Stimulated activated CD8-positive, alpha-beta memory T cell treated with anti-CD3 and anti-CD28 coated beads, Interleukin-15, amount 100 ng/mL, for 48 hours (primary cell): Measurements from ENCODE around the gene C1orf122.

Source experiments
- DNase-seq, 2 donors: peaks; one replicate each; pipeline ENCODE4 v3.0.0-alpha.2; 2020; ENCODE audit warnings: low read depth in 2 of 2

The C1orf122 gene

DNA sequence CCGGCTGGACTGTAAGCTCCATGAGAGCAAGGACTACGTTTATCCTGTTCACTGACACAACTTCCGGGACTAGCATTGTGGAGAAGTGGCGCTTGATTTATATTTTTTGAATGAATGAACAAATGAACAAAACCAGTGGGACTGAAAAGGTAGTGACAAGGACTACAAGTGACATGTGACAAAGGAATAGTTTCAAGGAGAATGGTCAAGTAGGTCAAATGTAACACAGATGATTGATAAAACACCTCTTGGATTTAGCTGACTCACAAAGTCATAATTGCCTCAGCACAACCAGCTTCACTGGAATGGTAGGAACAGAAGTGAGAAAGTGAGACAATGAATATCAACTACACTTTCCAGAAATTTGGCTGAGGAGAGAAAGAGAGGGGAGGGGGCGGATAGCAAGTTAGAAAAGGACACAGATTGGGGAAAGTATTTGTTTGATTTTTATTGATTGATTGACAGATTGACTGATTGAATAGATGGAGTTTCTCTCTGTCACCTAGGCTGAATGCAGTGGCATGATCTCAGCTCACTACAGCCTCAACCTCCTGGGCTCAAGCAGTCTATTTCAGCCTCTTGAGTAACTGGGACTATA is 37.6 kb downstream of the C1orf122 start:
- DNase-seq, result no peak

DNA sequence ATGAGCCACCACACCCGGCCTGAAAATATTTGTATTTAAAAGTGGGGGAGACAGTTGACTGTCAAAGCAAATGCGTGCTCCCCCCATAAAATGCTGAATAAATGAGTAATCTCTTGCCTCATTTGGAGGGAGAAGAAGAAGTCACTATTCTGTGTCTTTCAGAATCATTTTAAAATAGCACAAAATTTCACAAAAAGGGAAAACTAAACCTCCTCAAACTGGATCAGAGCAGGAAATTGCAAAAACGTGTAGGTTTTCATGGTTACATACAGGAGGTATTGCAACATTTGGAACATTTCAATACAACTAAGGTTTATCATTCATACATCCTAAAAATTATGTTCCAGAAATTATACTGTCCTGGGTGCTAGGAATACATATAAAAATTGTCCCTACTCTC is 38.2 kb downstream of the C1orf122 start:
- DNase-seq, result no peak

DNA sequence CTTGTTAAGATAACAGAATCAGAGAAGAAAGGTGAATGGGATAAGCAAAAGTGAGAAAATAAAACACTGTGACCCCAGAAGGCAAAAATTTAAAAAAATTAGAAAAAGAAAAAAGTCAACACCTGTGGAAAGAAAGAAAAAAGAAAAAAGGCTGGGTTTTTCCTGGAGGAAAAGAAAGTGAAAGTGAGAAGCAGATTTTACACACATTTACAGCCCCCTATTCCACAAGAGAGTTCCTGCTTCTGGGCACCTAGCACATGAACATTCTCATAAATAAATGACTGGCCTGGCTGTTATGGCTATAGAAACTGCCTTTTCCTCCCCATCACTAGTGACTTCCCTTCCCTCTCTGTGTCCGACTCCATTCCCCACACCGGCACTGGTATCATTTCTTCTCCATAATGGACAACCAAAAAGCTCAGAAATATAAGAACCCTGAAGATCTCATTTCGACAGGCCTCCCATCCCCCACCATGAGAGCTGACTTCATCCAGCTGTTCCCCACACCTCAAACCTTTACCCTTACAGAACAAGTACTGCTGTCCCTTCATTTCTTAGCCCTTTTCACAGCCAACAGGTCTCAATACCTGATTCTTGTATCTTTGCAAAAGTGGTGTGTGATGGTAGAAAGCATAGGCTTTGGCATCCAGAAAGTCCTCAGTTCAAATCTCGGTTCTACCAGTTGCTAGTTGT is 39.2 kb downstream of the C1orf122 start:
- no peak for DNase-seq

DNA sequence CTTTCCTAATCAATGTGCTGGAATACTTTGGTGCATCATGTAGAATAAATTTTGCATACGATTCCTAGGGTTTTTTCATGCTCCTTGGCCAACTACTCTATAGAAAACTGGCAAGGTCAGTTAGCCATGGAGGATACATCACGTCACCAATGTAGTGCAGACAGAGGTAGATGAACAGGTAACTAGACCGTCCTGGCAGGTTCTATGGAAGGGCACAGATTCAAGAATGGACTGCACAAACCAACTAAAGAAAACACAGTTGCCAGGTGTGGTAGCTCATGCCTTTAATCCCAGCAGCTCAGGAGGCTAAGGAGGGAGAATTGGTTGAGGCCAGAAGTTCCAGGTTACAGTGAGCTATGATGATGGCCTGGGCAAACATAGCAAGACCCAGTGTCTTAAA is 41.9 kb downstream of the C1orf122 start:
- DNase-seq, result no peak

DNA sequence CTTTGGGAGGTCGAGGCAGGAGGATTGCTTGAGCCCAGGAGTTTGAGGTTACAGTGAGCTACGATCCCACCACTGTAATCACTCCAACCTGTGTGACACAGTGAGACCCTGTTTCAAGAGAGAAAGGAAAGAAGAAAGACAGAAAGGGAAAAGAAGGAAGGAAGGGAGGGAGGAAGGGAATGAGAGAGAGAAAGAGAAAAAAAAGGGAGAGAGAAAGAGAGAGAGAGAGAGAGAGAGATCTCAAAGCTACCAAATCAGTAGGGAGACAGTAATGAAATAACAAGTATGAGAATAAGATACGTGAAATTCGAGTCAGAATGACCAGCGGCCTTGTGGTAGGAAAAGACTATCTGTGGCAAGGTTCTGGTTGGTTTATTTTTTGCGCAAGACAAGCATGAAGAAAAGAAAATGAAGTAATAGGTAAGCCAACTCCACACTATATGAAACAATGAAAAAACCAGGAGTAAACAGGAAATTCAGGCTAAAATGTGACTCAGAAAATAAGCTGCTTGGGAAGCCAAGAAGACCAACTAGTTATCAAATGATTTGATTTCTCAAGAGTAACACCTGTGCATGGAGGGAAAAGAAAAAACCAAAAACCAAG is 42.9 kb downstream of the C1orf122 start:
- no peak for DNase-seq

DNA sequence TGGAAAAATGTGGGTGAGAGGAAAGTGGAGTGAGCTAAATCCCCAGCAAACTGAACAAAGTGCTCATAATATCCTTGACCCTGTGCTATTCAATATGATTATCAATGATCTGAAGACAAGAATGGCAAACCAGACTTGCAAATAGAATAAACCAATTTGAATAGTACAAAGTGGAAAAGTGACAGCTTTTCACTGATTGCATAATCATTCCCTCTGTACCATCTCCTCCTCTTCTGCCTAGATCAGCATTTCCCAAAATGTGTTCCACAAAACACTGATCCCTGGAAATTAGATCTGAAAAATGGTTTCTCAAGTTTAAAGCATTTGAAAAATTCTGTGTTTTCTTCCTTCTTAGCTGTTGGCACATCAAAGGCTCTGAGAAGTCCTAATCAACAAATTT is 43.7 kb downstream of the C1orf122 start:
- DNase-seq, result no peak

DNA sequence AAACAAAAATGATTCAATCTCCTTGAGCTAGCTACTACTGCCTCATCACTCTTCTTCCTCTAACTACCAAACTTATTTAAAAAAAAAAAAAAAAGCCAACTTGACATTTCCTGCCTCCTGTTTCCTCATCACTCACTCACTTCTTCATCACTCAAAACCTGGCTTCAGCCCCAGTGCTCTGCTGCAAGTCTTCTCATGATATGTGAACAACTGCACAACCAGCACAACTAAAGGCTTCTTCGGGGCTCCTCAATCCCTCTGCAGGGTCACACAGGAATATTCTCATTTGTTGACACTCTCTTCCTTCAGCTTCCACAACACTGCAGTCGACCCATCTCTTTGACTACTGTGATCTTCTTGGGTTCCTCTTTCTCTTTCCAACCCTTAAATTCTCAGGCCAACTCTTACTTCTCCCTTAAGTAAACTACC is 44.2 kb downstream of the C1orf122 start:
- no peak for DNase-seq

DNA sequence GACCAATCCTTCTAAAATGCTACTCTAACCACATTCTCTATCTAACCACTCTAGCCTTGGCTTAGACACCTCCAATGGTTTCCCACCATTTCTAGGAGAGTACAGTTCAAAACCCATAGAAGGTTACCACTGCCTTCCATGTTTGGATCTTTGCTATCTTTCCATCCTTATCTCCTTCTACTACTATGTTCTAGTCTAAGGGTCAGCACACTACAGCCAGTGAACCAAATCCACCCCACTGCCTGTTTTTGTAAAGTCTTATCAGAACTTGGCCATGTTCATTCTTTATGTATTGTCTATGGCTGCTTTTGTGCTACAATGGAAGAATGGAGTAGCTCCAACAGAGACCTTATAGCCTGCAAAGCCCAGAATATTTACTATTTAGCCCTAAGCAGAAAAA is 45.6 kb downstream of the C1orf122 start:
- no peak for DNase-seq

DNA sequence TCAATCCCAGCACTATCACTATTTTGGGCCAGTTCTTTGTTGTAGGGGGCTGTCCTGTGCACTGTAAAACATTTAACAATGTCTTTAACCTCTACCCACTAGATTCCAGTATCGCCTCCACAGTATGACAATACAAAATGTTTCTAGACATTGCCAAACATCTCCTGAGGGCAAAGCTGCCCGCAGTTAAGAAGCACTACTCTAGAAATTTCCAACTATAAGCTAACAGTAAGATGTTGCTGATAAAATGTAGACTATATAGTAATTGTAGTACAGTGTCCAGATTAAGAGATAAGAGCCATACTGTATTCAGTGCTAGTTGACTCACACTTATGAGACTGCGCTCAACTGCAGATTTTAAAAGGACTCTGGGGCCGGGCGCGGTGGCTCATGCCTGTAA is 46.8 kb downstream of the C1orf122 start:
- DNase-seq, result no peak
